ENCODE results near the gene SEC24B.

SEC24B gene

DNA sequence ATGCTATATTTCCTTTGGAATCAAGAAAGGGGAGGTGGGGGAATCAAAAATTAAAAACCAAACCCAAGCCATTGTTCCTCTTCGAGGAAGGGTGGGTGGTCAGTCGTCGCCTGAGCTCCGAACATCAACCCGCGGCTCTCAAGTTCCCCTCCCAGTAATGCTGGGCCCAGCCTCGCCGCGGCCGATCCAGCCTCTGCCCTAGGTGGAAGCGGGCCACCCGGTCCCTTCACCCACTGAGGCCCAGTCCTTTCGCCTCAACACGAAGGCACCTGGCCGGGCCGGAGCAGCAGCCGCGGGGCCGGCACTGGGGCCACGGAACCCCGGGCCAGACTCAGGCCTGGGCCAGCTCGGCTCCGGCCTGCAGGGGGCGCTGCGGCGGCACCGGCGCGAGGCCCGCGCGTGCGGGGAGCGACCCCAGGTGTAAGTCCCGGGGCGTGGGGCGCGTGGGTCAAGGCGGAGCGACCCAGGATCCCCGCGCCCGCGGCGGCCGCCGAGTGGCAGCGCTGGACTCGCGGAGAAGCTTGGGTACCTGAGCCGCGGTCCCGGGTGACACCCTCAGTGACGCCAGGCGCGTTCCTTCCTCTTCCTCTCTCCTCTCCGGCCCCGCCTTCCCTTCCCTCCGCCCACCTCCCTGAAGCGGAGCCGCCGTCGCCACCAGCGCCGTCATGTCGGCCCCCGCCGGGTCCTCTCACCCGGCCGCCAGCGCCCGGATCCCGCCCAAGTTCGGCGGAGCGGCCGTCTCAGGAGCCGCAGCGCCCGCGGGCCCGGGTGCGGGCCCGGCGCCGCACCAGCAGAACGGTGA, at the start of gene SEC24B:
TSS of gene SEC24B (plus strand) at position 611 of the 802 bp plus-strand sequence. CDS start at position 666, 55 bp downstream.
- peak; percentile 89 for DNase-seq (ENCODE audit: low spot score)
- in situ Hi-C loops (cut with MboI; ENCODE audit: low pct_unique_long_range_greater_than_20kb, low sequenced_read_pairs, unreplicated experiment): loop anchor here (25.0 kb wide), 3 partner anchors 104 to 1079 kb away; no protein-coding TSS in a partner anchor
- TF ChIP-seq, protein P1, sequence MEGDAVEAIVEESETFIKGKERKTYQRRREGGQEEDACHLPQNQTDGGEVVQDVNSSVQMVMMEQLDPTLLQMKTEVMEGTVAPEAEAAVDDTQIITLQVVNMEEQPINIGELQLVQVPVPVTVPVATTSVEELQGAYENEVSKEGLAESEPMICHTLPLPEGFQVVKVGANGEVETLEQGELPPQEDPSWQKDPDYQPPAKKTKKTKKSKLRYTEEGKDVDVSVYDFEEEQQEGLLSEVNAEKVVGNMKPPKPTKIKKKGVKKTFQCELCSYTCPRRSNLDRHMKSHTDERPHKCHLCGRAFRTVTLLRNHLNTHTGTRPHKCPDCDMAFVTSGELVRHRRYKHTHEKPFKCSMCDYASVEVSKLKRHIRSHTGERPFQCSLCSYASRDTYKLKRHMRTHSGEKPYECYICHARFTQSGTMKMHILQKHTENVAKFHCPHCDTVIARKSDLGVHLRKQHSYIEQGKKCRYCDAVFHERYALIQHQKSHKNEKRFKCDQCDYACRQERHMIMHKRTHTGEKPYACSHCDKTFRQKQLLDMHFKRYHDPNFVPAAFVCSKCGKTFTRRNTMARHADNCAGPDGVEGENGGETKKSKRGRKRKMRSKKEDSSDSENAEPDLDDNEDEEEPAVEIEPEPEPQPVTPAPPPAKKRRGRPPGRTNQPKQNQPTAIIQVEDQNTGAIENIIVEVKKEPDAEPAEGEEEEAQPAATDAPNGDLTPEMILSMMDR (IDR thresholded peaks at IDR 0.05; ENCODE audit: extremely low read depth, insufficient read depth, missing control alignments): peak; percentile 96

DNA sequence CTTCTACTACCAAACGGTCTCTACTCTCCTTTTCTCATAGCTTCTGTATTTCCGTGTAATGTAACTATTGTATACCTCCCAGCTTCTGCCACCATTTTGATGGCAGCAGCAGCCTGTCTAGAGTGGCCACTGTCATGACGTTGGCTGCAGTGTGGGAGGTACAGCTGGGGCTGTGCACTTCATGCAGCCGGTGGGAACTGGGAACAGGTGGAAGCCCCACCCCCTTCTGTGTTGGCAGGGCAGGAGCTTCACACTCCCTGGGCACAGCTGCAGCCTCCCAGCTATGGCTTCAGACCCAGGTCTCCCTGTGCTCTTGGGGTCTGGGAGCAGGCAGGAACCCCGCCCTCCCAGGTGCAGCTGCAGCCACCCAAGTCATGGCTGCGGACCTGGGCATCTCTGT, 49.8 kb upstream of the SEC24B start:
- no peak for DNase-seq (ENCODE audit: low spot score)
- TF ChIP-seq, protein P1 (IDR thresholded peaks at IDR 0.05; ENCODE audit: extremely low read depth, insufficient read depth, missing control alignments): no peak
- in situ Hi-C loops (cut with MboI; ENCODE audit: low pct_unique_long_range_greater_than_20kb, low sequenced_read_pairs, unreplicated experiment): no loop called here

DNA sequence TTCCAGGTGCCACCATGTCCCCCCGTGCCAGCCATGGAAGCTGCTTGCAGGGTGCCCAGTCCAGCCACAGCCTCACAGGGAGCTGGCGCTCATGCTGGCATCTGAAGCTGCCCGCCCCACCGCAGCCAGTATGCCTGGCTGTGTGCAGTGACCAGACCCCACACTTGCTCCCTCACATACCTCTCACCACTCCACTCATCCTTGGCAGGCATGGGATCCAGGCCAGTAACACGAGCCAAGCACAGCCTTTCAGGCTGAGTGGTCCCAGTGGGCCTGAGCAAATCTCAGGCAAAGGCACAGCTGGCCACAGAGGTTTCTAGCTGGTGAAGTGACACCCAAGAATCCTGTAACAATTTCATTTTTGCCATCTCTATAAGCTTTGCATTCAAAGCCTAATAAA, 48.4 kb upstream of the SEC24B start:
- no peak for DNase-seq (ENCODE audit: low spot score)
- TF ChIP-seq, protein P1 (IDR thresholded peaks at IDR 0.05; ENCODE audit: extremely low read depth, insufficient read depth, missing control alignments): no peak
- in situ Hi-C loops (cut with MboI; ENCODE audit: low pct_unique_long_range_greater_than_20kb, low sequenced_read_pairs, unreplicated experiment): no loop called here

GRCh38 chr4:109389369-109390114, 44.1 kb upstream of the SEC24B start:
- DNase-seq (ENCODE audit: low spot score): no peak
- TF ChIP-seq, protein P1 (IDR thresholded peaks at IDR 0.05; ENCODE audit: extremely low read depth, insufficient read depth, missing control alignments): no peak
- in situ Hi-C loops (cut with MboI; ENCODE audit: low pct_unique_long_range_greater_than_20kb, low sequenced_read_pairs, unreplicated experiment): no loop called here

DNA sequence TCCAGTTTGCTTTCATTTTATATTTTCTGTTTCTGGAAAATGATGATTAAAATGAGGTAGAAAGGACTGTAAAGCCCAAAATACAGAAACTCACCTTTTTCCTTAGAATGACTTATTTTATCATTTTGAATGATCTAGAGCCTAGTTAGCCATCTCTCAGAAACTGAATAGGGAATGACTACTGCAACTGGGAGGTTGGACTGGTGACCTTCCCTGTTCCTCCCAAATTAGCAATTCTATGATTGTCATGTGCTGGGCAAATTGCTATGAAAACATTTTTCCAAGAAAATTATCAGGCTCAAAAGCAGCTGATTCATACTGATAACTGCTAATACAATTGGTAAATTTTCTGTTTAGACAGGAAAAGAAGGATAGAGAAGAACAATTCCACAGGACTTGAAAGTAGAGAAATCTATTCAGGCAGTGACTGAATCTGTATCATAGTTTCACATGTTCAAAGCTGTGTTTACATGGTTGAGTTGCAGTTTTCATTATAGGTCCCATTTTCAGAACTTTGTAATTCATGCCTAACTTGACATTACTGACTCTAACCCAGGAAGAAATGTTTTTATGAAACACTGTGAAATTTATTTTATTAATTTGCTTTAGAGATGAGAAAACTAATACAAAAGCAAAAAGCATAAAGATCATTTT, 43.4 kb upstream of the SEC24B start:
- TF ChIP-seq, protein P1 (IDR thresholded peaks at IDR 0.05; ENCODE audit: extremely low read depth, insufficient read depth, missing control alignments): no peak
- DNase-seq (ENCODE audit: low spot score): no peak
- in situ Hi-C loops (cut with MboI; ENCODE audit: low pct_unique_long_range_greater_than_20kb, low sequenced_read_pairs, unreplicated experiment): no loop called here

GRCh38 chr4:109395694-109396093, 37.9 kb upstream of the SEC24B start:
- DNase-seq (ENCODE audit: low spot score): no peak
- in situ Hi-C loops (cut with MboI; ENCODE audit: low pct_unique_long_range_greater_than_20kb, low sequenced_read_pairs, unreplicated experiment): no loop called here
- TF ChIP-seq, protein P1 (IDR thresholded peaks at IDR 0.05; ENCODE audit: extremely low read depth, insufficient read depth, missing control alignments): no peak

Measured in GM13977 (cell line).